HG02759 (cell line): ENCODE results near the gene YAE1.

Source experiments
- ATAC-seq: cut with Tn5 transposase; IDR thresholded peaks from one replicate; pipeline ENCODE4 v1.9.1; 2021; ENCODE audit warnings: mild to moderate bottlenecking, moderate library complexity; ENCODE audit not compliant: unreplicated experiment

YAE1 gene

GRCh38 chr7:39553436-39553835 is 12.8 kb upstream of the YAE1 start:
- no peak for ATAC-seq

GRCh38 chr7:39554583-39555165 is 11.5 kb upstream of the YAE1 start:
- ATAC-seq: no peak

- ATAC-seq: no peak
Measured at GRCh38 chr7:39557222-39557621, 9.0 kb upstream of the YAE1 start.

GRCh38 chr7:39557911-39558310 is 8.3 kb upstream of the YAE1 start:
- ATAC-seq: no peak

GRCh38 chr7:39560408-39560807 is 5.8 kb upstream of the YAE1 start:
- no peak for ATAC-seq

GRCh38 chr7:39560997-39561396 is 5.2 kb upstream of the YAE1 start:
- ATAC-seq: no peak

GRCh38 chr7:39565538-39565937 is 666 bp upstream of the YAE1 start:
- no peak for ATAC-seq

- ATAC-seq: no peak
Measured at GRCh38 chr7:39567294-39567693, 1.1 kb downstream of the YAE1 start.

GRCh38 chr7:39574673-39575349 is 8.6 kb downstream of the YAE1 start:
- no peak for ATAC-seq

- no peak for ATAC-seq
Measured at GRCh38 chr7:39577229-39577874, 11.1 kb downstream of the YAE1 start.

- ATAC-seq: peak; percentile 93
Measured at GRCh38 chr7:39580149-39580874, 14.1 kb downstream of the YAE1 start.

- ATAC-seq: no peak
Measured at GRCh38 chr7:39582536-39582935, 16.3 kb downstream of the YAE1 start.

GRCh38 chr7:39583539-39583938 is 17.3 kb downstream of the YAE1 start:
- no peak for ATAC-seq

- no peak for ATAC-seq
Measured at GRCh38 chr7:39587393-39587792, 21.2 kb downstream of the YAE1 start.

- no peak for ATAC-seq
Measured at GRCh38 chr7:39588416-39588815, 22.2 kb downstream of the YAE1 start.

GRCh38 chr7:39589323-39590111 is 23.3 kb downstream of the YAE1 start:
- ATAC-seq: peak; percentile 91

GRCh38 chr7:39592586-39592985 is 26.4 kb downstream of the YAE1 start:
- no peak for ATAC-seq

- no peak for ATAC-seq
Measured at GRCh38 chr7:39594988-39595620, 28.9 kb downstream of the YAE1 start.

GRCh38 chr7:39602351-39602750 is 36.1 kb downstream of the YAE1 start:
- ATAC-seq: no peak

- no peak for ATAC-seq
Measured at GRCh38 chr7:39603924-39604323, 37.7 kb downstream of the YAE1 start.
